ENCODE results near the gene MAP3K5. TPM values are rescaled to one million over a fixed set of nuclear protein-coding genes. Genes with fewer than 3 reads are reported as not detected.

Gene MAP3K5
- total and polyA plus RNA-seq, 2 of the 8 experiments (the other 6 are each of a cell fraction or from before 2014, with no cell fraction given), result 0.63 to 2.6 TPM

GRCh38 chr6:136525586-136526195, 266.6 kb downstream of the MAP3K5 start:
- H2BK20ac ChIP-seq (ENCODE audit: low read length), result 0 out of 2 replicates have a peak overlapping the region, but pooled peaks have one; percentile 2
- H3K9ac ChIP-seq (replicated peaks in 1 of 4; ENCODE audit: extremely low read depth in 1 of 4, low read depth in 3 of 4, low read length in 3 of 4), result 0 out of 7 replicates have a peak overlapping the region, but pooled peaks of 1 of the 4 experiments have one; percentile 22
- H4K5ac ChIP-seq (ENCODE audit: insufficient read length, low read depth, low read length), result no peak overlapping the region
- H3K79me2 ChIP-seq (ENCODE audit: control insufficient read depth in 1 of 2, insufficient read depth in 2 of 2, low read length in 2 of 2), result peaks cover 6 to 91% of the 10 kb centered on the region in 2 experiments; a peak in 3 of 4 replicates
- peaks cover 18% of the 10 kb centered on the region for H3K79me1 ChIP-seq (ENCODE audit: low read depth, low read length)
- no peak overlapping the region for H3K14ac ChIP-seq (ENCODE audit: insufficient read length)
- peak overlapping the region; percentile 11; the same call in 1 of the 2 replicates for H3K18ac ChIP-seq (ENCODE audit: extremely low read depth, low read length)
- no peak overlapping the region for H2BK12ac ChIP-seq (ENCODE audit: low read depth, low read length)
- 0 out of 2 replicates have a peak overlapping the region, but pooled peaks have one; percentile 66 for H4K8ac ChIP-seq (ENCODE audit: extremely low read depth, insufficient read depth, low read length)
- H2AFZ ChIP-seq (ENCODE audit: low read length), result no peak overlapping the region
- TF ChIP-seq EP300 (IDR thresholded peaks at IDR 0.05; ENCODE audit: borderline replicate concordance in 1 of 2, low read depth in 2 of 2, low read length in 2 of 2) (no peak), SAP30 (IDR thresholded peaks at IDR 0.05; ENCODE audit: insufficient read depth, insufficient replicate concordance, low read length) (no peak), CTCF (IDR thresholded peaks at IDR 0.05; ENCODE audit: control extremely low read depth in 1 of 3, insufficient read depth in 1 of 3, low read depth in 1 of 3, low read length in 3 of 3) (peak in 1 of 3 experiments; percentile 8; a peak in 2 of 4 replicates), RAD21 (IDR thresholded peaks at IDR 0.05 in 1 of 2, conservative IDR thresholded peaks at IDR 0.05 in 1 of 2; ENCODE audit: low read depth in 2 of 2, low read length in 2 of 2) (peak in 1 of 2 experiments; percentile 16; a peak in 1 of 4 replicates)
- H3K4me3 ChIP-seq (ENCODE audit: extremely low read depth in 1 of 4, insufficient read depth in 2 of 4, low read depth in 3 of 4, low read length in 4 of 4), result no peak overlapping the region
- H3K23ac ChIP-seq (ENCODE audit: insufficient read length), result no peak overlapping the region
- 0 out of 2 replicates have a peak overlapping the region, but pooled peaks have one; percentile 7 for H2AK5ac ChIP-seq (ENCODE audit: low read depth, low read length)
- no peak overlapping the region for H2BK5ac ChIP-seq (ENCODE audit: low read depth, low read length)
- no peak overlapping the region for H4K91ac ChIP-seq (replicated peaks; ENCODE audit: insufficient read length, low read length)
- no peak overlapping the region for H2BK120ac ChIP-seq (replicated peaks; ENCODE audit: low read depth, low read length)
- H3K36me3 ChIP-seq (ENCODE audit: control insufficient read depth in 2 of 4, insufficient read depth in 4 of 4, low read length in 3 of 4), result no peaks in the 10 kb centered on the region
- H3K4me2 ChIP-seq (ENCODE audit: insufficient read depth in 1 of 2, low read depth in 2 of 2, low read length in 2 of 2), result peak overlapping the region; percentile 40 to 43; a peak in 2 of 4 replicates
- no peaks in the 10 kb centered on the region for H3K9me3 ChIP-seq (ENCODE audit: insufficient read depth in 2 of 2, low read depth in 1 of 2, low read length in 1 of 2)
- ChIA-PET POLR2A (ENCODE audit: partially characterized antibody) (interaction anchor here (1.0 to 1.7 kb wide), 6 partner anchors 19 to 236 kb away, joined by 3 to 5 read pairs (median 4); partner anchors contain the start of gene BCLAF1), CTCF (ENCODE audit: partially characterized antibody) (interaction anchor here (0.6 to 4.6 kb wide), 22 partner anchors 8 to 236 kb away, joined by 3 to 22 read pairs (median 4); partner anchors contain the start of genes BCLAF1 and MAP7)
- WGBS, 2 experiments (ENCODE audit: extremely low coverage in 1 of 2, insufficient coverage in 1 of 2, insufficient read length in 1 of 2, insufficient replicate concordance in 2 of 2, low coverage in 1 of 2, low lambda C conversion rate in 2 of 2, missing lambda C conversion rate in 1 of 2), result 60% methylated on average over 8 of the region's 8 CpGs; no CpG with 5 or more reads in 1 of the 2 experiments
- H3K27me3 ChIP-seq (replicated peaks in 1 of 4; ENCODE audit: control insufficient read depth in 3 of 4, extremely low read depth in 1 of 4, insufficient read depth in 3 of 4, low read length in 3 of 4), result no peaks in the 10 kb centered on the region
- FAIRE-seq (no peak), DNase-seq (ENCODE audit: low read depth in 1 of 2, low spot score in 2 of 2) (no peak)
- H3K56ac ChIP-seq (replicated peaks; ENCODE audit: insufficient read length, low read depth, low read length), result no peak overlapping the region
- H3K4me1 ChIP-seq (replicated peaks in 1 of 4; ENCODE audit: control insufficient read depth in 3 of 4, insufficient read depth in 4 of 4, low read length in 3 of 4), result peaks cover 16 to 32% (median 27%) of the 10 kb centered on the region in 4 experiments
- no peak overlapping the region for H3K4ac ChIP-seq (replicated peaks; ENCODE audit: insufficient read length, low read depth, low read length)
- H4K20me1 ChIP-seq (replicated peaks in 1 of 2; ENCODE audit: control insufficient read depth in 1 of 2, insufficient read depth in 2 of 2, low read length in 2 of 2), result peaks cover 0 to 10% of the 10 kb centered on the region in 2 experiments
- peaks cover 1% of the 10 kb centered on the region; the same call in 1 of the 2 replicates for H3K23me2 ChIP-seq (ENCODE audit: low read depth, low read length)
- no peak overlapping the region for H3K27ac ChIP-seq (ENCODE audit: low read depth, low read length)
- no peak overlapping the region for H2BK15ac ChIP-seq (ENCODE audit: low read length)

Data from H1 (cell line).